SK-N-SH (cell line): ENCODE measurements around the gene SRSF7.

Experiments used
- CTCF ChIP-seq: fragments of 200-600 bp; sonication (generic); IDR thresholded peaks from 2 replicates; pipeline ENCODE4 v1.6.1; 2017; ENCODE audit warnings: antibody characterized with exemption, mild to moderate bottlenecking, moderate library complexity
- ELF1 ChIP-seq: IDR thresholded peaks from 2 replicates; pipeline ENCODE4 v1.4.0; 2012
- EP300 ChIP-seq, 2 experiments: IDR thresholded peaks; 2 replicates each; pipeline versions ENCODE4 v1.4.0 to v1.6.1; 2012; ENCODE audit warnings: borderline replicate concordance in 1 of 2, low read depth in 1 of 2, low read length in 1 of 2
- FOSL2 ChIP-seq: IDR thresholded peaks from 2 replicates; pipeline ENCODE4 v1.4.0; 2012; ENCODE audit warnings: low read depth, mild to moderate bottlenecking, moderate library complexity, borderline replicate concordance
- GABPA ChIP-seq: IDR thresholded peaks from 2 replicates; pipeline ENCODE4 v1.4.0; 2012; ENCODE audit warnings: low read depth, mild to moderate bottlenecking
- RFX5 ChIP-seq: IDR thresholded peaks from 2 replicates; pipeline ENCODE4 v1.6.1; 2012; ENCODE audit warnings: mild to moderate bottlenecking, improper control_type of control experiment, low read length
- TAF1 ChIP-seq: IDR thresholded peaks from 2 replicates; pipeline ENCODE4 v1.6.1; 2012; ENCODE audit warnings: low read depth, mild to moderate bottlenecking, low read length, moderate library complexity, borderline replicate concordance
- TCF12 ChIP-seq: IDR thresholded peaks from 2 replicates; pipeline ENCODE4 v1.4.0; 2012
- YY1 ChIP-seq: IDR thresholded peaks from 2 replicates; pipeline ENCODE4 v1.4.0; 2012; ENCODE audit warnings: low read depth, mild to moderate bottlenecking
- TF ChIP-seq, protein P1 (sequence below): IDR thresholded peaks from 2 replicates; pipeline ENCODE4 v1.4.0; 2012; ENCODE audit warnings: low read depth, borderline replicate concordance
- TF ChIP-seq, protein P2 (sequence below): IDR thresholded peaks from 2 replicates; pipeline ENCODE4 v1.6.1; 2012; ENCODE audit warnings: mild to moderate bottlenecking, low read depth, low read length, moderate library complexity
- TF ChIP-seq, protein P3 (sequence below): IDR thresholded peaks from 2 replicates; pipeline ENCODE4 v1.4.0; 2012; ENCODE audit warnings: low read depth

- no peak for TF ChIP-seq TAF1
- TF ChIP-seq RFX5 = no peak
- TF ChIP-seq, protein P1, sequence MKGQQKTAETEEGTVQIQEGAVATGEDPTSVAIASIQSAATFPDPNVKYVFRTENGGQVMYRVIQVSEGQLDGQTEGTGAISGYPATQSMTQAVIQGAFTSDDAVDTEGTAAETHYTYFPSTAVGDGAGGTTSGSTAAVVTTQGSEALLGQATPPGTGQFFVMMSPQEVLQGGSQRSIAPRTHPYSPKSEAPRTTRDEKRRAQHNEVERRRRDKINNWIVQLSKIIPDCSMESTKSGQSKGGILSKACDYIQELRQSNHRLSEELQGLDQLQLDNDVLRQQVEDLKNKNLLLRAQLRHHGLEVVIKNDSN = no peak
- no peak for TF ChIP-seq GABPA
- TF ChIP-seq, protein P2, sequence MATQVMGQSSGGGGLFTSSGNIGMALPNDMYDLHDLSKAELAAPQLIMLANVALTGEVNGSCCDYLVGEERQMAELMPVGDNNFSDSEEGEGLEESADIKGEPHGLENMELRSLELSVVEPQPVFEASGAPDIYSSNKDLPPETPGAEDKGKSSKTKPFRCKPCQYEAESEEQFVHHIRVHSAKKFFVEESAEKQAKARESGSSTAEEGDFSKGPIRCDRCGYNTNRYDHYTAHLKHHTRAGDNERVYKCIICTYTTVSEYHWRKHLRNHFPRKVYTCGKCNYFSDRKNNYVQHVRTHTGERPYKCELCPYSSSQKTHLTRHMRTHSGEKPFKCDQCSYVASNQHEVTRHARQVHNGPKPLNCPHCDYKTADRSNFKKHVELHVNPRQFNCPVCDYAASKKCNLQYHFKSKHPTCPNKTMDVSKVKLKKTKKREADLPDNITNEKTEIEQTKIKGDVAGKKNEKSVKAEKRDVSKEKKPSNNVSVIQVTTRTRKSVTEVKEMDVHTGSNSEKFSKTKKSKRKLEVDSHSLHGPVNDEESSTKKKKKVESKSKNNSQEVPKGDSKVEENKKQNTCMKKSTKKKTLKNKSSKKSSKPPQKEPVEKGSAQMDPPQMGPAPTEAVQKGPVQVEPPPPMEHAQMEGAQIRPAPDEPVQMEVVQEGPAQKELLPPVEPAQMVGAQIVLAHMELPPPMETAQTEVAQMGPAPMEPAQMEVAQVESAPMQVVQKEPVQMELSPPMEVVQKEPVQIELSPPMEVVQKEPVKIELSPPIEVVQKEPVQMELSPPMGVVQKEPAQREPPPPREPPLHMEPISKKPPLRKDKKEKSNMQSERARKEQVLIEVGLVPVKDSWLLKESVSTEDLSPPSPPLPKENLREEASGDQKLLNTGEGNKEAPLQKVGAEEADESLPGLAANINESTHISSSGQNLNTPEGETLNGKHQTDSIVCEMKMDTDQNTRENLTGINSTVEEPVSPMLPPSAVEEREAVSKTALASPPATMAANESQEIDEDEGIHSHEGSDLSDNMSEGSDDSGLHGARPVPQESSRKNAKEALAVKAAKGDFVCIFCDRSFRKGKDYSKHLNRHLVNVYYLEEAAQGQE = no peak
- no peak for TF ChIP-seq YY1
- no peak for TF ChIP-seq CTCF
- no peak for TF ChIP-seq EP300 (IDR thresholded peaks at IDR 0.05; ENCODE audit: borderline replicate concordance in 1 of 2, low read depth in 1 of 2, low read length in 1 of 2)
- TF ChIP-seq ELF1 = no peak
- no peak for TF ChIP-seq FOSL2
- TF ChIP-seq TCF12 = no peak
- TF ChIP-seq, protein P3, sequence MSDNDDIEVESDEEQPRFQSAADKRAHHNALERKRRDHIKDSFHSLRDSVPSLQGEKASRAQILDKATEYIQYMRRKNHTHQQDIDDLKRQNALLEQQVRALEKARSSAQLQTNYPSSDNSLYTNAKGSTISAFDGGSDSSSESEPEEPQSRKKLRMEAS = no peak
These were observed 50.9 kb downstream of the SRSF7 start for GRCh38 chr2:38700113-38700785.
